ENCODE data around the gene KNOP1. TPM values are rescaled to one million over a fixed set of nuclear protein-coding genes. Genes with fewer than 3 reads are reported as not detected.

The KNOP1 gene
- total RNA-seq, 1 donor from 2014 or later, result 24.2 TPM

- H3K36me3 Mint-ChIP-seq (ENCODE audit: unreplicated experiment), result peaks cover 19% of the 10 kb centered on the region
- DNase-seq (ENCODE audit: extremely low spot score, unreplicated experiment), result no peak
- H3K4me1 Mint-ChIP-seq (ENCODE audit: unreplicated experiment), result peaks cover 1% of the 10 kb centered on the region
- H3K4me3 Mint-ChIP-seq (ENCODE audit: unreplicated experiment), result no peak overlapping the region
- no peaks in the 10 kb centered on the region for H3K27me3 Mint-ChIP-seq (ENCODE audit: unreplicated experiment)
- no peak overlapping the region for H3K27ac Mint-ChIP-seq (ENCODE audit: unreplicated experiment)
- no peak for TF ChIP-seq CTCF (IDR thresholded peaks at IDR 0.05)
- H3K9me3 Mint-ChIP-seq (ENCODE audit: unreplicated experiment), result no peaks in the 10 kb centered on the region
Observed at GRCh38 chr16:19710991-19711545, 7.0 kb downstream of the KNOP1 start.

- H3K4me1 Mint-ChIP-seq (ENCODE audit: unreplicated experiment), result no peaks in the 10 kb centered on the region
- H3K27me3 Mint-ChIP-seq (ENCODE audit: unreplicated experiment), result no peaks in the 10 kb centered on the region
- H3K36me3 Mint-ChIP-seq (ENCODE audit: unreplicated experiment), result peaks cover 23% of the 10 kb centered on the region
- H3K4me3 Mint-ChIP-seq (ENCODE audit: unreplicated experiment), result no peak overlapping the region
- no peak overlapping the region for H3K27ac Mint-ChIP-seq (ENCODE audit: unreplicated experiment)
- TF ChIP-seq CTCF (IDR thresholded peaks at IDR 0.05), result no peak
- DNase-seq (ENCODE audit: extremely low spot score, unreplicated experiment), result no peak
- H3K9me3 Mint-ChIP-seq (ENCODE audit: unreplicated experiment), result no peaks in the 10 kb centered on the region
Observed at GRCh38 chr16:19710191-19710908, 7.7 kb downstream of the KNOP1 start.

GRCh38 chr16:19709381-19710136, 8.5 kb downstream of the KNOP1 start:
- H3K27ac Mint-ChIP-seq (ENCODE audit: unreplicated experiment), result no peak overlapping the region

DNA sequence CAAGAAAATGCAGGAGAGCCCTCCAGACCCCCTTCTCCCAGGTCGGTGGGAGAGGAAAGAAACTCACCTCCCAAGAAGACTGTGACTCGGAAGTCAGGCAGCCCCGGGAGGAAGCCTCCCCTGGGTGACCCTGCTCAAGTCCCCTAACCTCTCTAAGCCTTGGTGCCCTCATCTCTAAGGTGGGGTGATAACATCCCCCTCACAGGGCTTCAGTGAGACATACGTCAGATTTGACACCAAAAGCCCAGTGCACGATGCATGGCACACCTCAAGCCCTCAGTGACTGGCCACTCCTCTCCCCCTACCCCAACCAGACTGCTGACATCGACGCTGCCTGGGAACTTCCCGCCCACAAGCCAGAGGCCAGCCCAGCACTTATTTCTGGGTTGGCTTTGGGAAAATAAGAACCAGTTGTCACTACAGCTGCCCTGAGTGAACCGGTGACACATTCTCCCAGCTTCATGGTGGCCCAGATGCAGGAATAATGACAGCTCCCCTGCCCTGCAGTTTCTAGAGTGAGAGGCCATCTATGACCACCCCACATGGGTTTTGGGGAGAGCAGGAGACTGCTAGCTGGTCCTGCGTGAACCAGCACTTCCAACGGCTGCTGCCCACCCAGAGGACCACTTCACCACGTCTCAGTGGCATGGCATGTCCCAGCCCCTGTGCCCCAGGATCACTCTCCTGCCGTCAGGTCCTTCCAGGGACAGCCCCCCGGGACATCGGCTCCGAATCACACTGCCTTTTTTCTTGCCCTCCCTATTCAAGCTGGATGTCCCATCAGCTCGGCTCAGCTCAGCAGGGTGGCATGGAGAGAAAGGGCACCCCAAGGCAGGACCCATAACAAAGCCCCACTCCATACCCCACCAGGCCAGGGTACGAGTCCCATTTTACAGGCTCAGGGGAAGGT, 9.5 kb downstream of the KNOP1 start:
- H3K4me1 Mint-ChIP-seq (ENCODE audit: unreplicated experiment), result peaks cover 4% of the 10 kb centered on the region
- H3K4me3 Mint-ChIP-seq (ENCODE audit: unreplicated experiment), result no peak overlapping the region
- no peaks in the 10 kb centered on the region for H3K27me3 Mint-ChIP-seq (ENCODE audit: unreplicated experiment)
- no peak overlapping the region for H3K27ac Mint-ChIP-seq (ENCODE audit: unreplicated experiment)
- peaks cover 28% of the 10 kb centered on the region for H3K36me3 Mint-ChIP-seq (ENCODE audit: unreplicated experiment)
- no peaks in the 10 kb centered on the region for H3K9me3 Mint-ChIP-seq (ENCODE audit: unreplicated experiment)
- no peak for DNase-seq (ENCODE audit: extremely low spot score, unreplicated experiment)
- TF ChIP-seq CTCF (IDR thresholded peaks at IDR 0.05), result no peak

More at GRCh38 chr16:19709381-19710136, 8.5 kb downstream of the KNOP1 start:
- TF ChIP-seq CTCF (IDR thresholded peaks at IDR 0.05), result no peak
- Mint-ChIP-seq H3K9me3 (ENCODE audit: unreplicated experiment) (no peaks in the 10 kb centered on the region), H3K36me3 (ENCODE audit: unreplicated experiment) (peaks cover 25% of the 10 kb centered on the region), H3K27me3 (ENCODE audit: unreplicated experiment) (no peaks in the 10 kb centered on the region), H3K4me3 (ENCODE audit: unreplicated experiment) (no peak overlapping the region), H3K4me1 (ENCODE audit: unreplicated experiment) (peaks cover 4% of the 10 kb centered on the region)
- no peak for DNase-seq (ENCODE audit: extremely low spot score, unreplicated experiment)
